CD14-positive monocyte (primary cell): Measurements from ENCODE around the gene TMEM19. TPM values are rescaled to one million over a fixed set of nuclear protein-coding genes. Genes with fewer than 3 reads are reported as not detected.

ENCODE experiments used
- DNase-seq, 3 donors: peaks; one replicate each; pipeline ENCODE4 v3.0.0-alpha.2; 2011 to 2022
- H2AFZ ChIP-seq: 2 replicates; pipeline ENCODE4 v1.6.0; 2012; ENCODE audit warnings: mild to moderate bottlenecking, low read depth, low read length, inconsistent platforms; ENCODE audit not compliant: insufficient read depth, poor library complexity, severe bottlenecking
- H3K27ac ChIP-seq, 2 donors: 1 replicate in 1 of 2; 2 replicates in 1 of 2; pipeline ENCODE4 v1.5.1; 2012 to 2013; ENCODE audit warnings: low read length in 2 of 2, control low read depth in 1 of 2, inconsistent platforms in 1 of 2, low read depth in 1 of 2, mild to moderate bottlenecking in 1 of 2
- H3K27me3 ChIP-seq, 2 donors: one replicate each; pipeline versions ENCODE4 v1.6.0 to v1.6.1; 2011 to 2013; ENCODE audit warnings: low read length in 2 of 2; ENCODE audit not compliant: control insufficient read depth in 2 of 2, insufficient read depth in 2 of 2
- H3K36me3 ChIP-seq, 2 donors: replicated peaks in 1 of 2; 1 replicate in 1 of 2; 2 replicates in 1 of 2; pipeline versions ENCODE4 v1.5.1 to v1.6.1; 2012 to 2013; ENCODE audit warnings: low read length in 2 of 2, control low read depth in 1 of 2, inconsistent platforms in 1 of 2, mild to moderate bottlenecking in 1 of 2; ENCODE audit not compliant: insufficient read depth in 2 of 2, control insufficient read depth in 1 of 2
- H3K4me1 ChIP-seq, 2 donors: 1 replicate in 1 of 2; 2 replicates in 1 of 2; pipeline versions ENCODE4 v1.5.1 to v1.6.1; 2012 to 2013; ENCODE audit warnings: low read length in 2 of 2, control low read depth in 1 of 2, inconsistent platforms in 1 of 2, mild to moderate bottlenecking in 1 of 2, moderate library complexity in 1 of 2; ENCODE audit not compliant: insufficient read depth in 2 of 2, control insufficient read depth in 1 of 2
- H3K4me2 ChIP-seq: replicated peaks from 2 replicates; pipeline ENCODE3; 2012; ENCODE audit warnings: low read length, moderate library complexity, mild to moderate bottlenecking; ENCODE audit not compliant: poor library complexity, severe bottlenecking; ENCODE audit errors: extremely low read depth
- H3K4me3 ChIP-seq, 3 experiments: fragments of 200-600 bp in 1 of 3; sonication (generic) in 1 of 3; replicated peaks in 1 of 3; 1 replicate in 2 of 3; 2 replicates in 1 of 3; pipeline ENCODE4 v1.5.1; 2011 to 2013; ENCODE audit warnings: low read length in 3 of 3, mild to moderate bottlenecking in 3 of 3, control low read depth in 2 of 3, low read depth in 2 of 3, inconsistent platforms in 1 of 3, moderate library complexity in 1 of 3
- H3K79me2 ChIP-seq: 2 replicates; pipeline ENCODE4 v1.6.0; 2012; ENCODE audit warnings: mild to moderate bottlenecking, control low read depth, inconsistent platforms, low read length, moderate library complexity; ENCODE audit not compliant: insufficient read depth
- H3K9ac ChIP-seq: 2 replicates; pipeline ENCODE4 v1.6.0; 2017; ENCODE audit warnings: low read length, mild to moderate bottlenecking; ENCODE audit not compliant: insufficient read depth, poor library complexity, severe bottlenecking
- H3K9me3 ChIP-seq, 2 donors: replicated peaks in 1 of 2; 1 replicate in 1 of 2; 2 replicates in 1 of 2; pipeline versions ENCODE4 v1.5.1 to v1.6.1; 2012 to 2013; ENCODE audit warnings: low read length in 2 of 2, control low read depth in 1 of 2; ENCODE audit not compliant: control insufficient read depth in 1 of 2, insufficient read depth in 1 of 2
- H4K20me1 ChIP-seq: 2 replicates; pipeline ENCODE4 v1.6.0; 2012; ENCODE audit warnings: mild to moderate bottlenecking, low read length, control low read depth, moderate library complexity; ENCODE audit not compliant: insufficient read depth
- H3K27ac Mint-ChIP-seq, 7 donors: one replicate each; pipeline ENCODE4 v1.8.0; 2020; ENCODE audit warnings: mild to moderate bottlenecking in 7 of 7, mixed read lengths in 7 of 7, moderate library complexity in 6 of 7, inconsistent platforms in 2 of 7
- H3K27me3 Mint-ChIP-seq, 3 donors: one replicate each; pipeline ENCODE4 v1.8.0; 2021 to 2022; ENCODE audit warnings: low read depth in 3 of 3, mild to moderate bottlenecking in 3 of 3, mixed read lengths in 3 of 3, moderate library complexity in 3 of 3, inconsistent platforms in 1 of 3
- H3K36me3 Mint-ChIP-seq, 2 donors: one replicate each; pipeline ENCODE4 v1.8.0; 2020; ENCODE audit warnings: mixed read lengths in 2 of 2, inconsistent platforms in 1 of 2, mild to moderate bottlenecking in 1 of 2
- H3K4me1 Mint-ChIP-seq: one replicate; pipeline ENCODE4 v1.8.0; 2020; ENCODE audit warnings: mild to moderate bottlenecking, mixed read lengths
- H3K4me3 Mint-ChIP-seq, 2 donors: one replicate each; pipeline ENCODE4 v1.8.0; 2020; ENCODE audit warnings: mild to moderate bottlenecking in 2 of 2, mixed read lengths in 2 of 2, moderate library complexity in 1 of 2
- H3K9me3 Mint-ChIP-seq, 7 donors: one replicate each; pipeline ENCODE4 v1.8.0; 2020 to 2022; ENCODE audit warnings: mixed read lengths in 7 of 7, mild to moderate bottlenecking in 6 of 7, moderate library complexity in 6 of 7, inconsistent platforms in 2 of 7
- CTCF ChIP-seq: fragments of 200-600 bp; IDR thresholded peaks from one replicate; pipeline ENCODE4 v1.8.0; 2022; ENCODE audit warnings: antibody characterized with exemption, mild to moderate bottlenecking
- WGBS: methylation state at CpG from one replicate; pipeline ENCODE4 v1.1.5; 2013; ENCODE audit warnings: missing lambda C conversion rate; ENCODE audit not compliant: insufficient coverage; 5-methylcytosine and 5-hydroxymethylcytosine counted together
- intact Hi-C, 2 donors: fragments of 100-400 bp; cut with micrococcal nuclease; formaldehyde crosslinking; loops; one replicate each; pipeline versions ENCODE4 v1.15.0 to v1.15.1; 2023
- polyA plus RNA-seq, 3 donors: library from polyadenylated mRNA; depleted of rRNA in 1 of 3; unstranded in 2 of 3; stranded (reverse) in 1 of 3; fragments of 300-500 nt in 2 of 3; fragments of >200 nt in 1 of 3; fragmentation: Illumina TruSeq in 2 of 3; gene quantifications; 1 replicate in 2 of 3; 2 replicates in 1 of 3; pipeline ENCODE4 v1.2.3, GENCODE V29; 2012 to 2021

The TMEM19 gene
- polyA plus RNA-seq, 3 donors: 9.1 to 39.7 (median 25.4) TPM

- Mint-ChIP-seq H3K27me3 (peaks cover 0 to 4% (median 3%) of the 10 kb centered on the region in 3 donors), H3K36me3 (no peaks in the 10 kb centered on the region), H3K4me3 (no peak overlapping the region), H3K4me1 (no peaks in the 10 kb centered on the region), H3K9me3 (peaks cover 0 to 2% (median 0%) of the 10 kb centered on the region in 7 donors), H3K27ac (no peak overlapping the region)
- no peak for TF ChIP-seq CTCF
- 91% methylated on average over 2 of the region's 3 CpGs for WGBS
- no peak overlapping the region for H2AFZ ChIP-seq
- no peaks in the 10 kb centered on the region for H3K9me3 ChIP-seq
- H3K4me1 ChIP-seq: no peaks in the 10 kb centered on the region
- H3K27ac ChIP-seq: no peak overlapping the region
- H3K79me2 ChIP-seq: no peaks in the 10 kb centered on the region
- H3K4me2 ChIP-seq: no peak overlapping the region
- no peaks in the 10 kb centered on the region for H3K36me3 ChIP-seq
- no peaks in the 10 kb centered on the region for H3K27me3 ChIP-seq
- no peak overlapping the region for H3K4me3 ChIP-seq
- H3K9ac ChIP-seq: no peak overlapping the region
- no peaks in the 10 kb centered on the region for H4K20me1 ChIP-seq
- intact Hi-C loops: no loop called here
- no peak for DNase-seq
Measured at GRCh38 chr12:71725011-71725410, 39.1 kb downstream of the TMEM19 start.

- H3K27me3 Mint-ChIP-seq: peaks cover 0 to 4% (median 3%) of the 10 kb centered on the region in 3 donors
- 100% methylated on average over 2 of the region's 2 CpGs for WGBS
- intact Hi-C loops: no loop called here
Measured at GRCh38 chr12:71726548-71726947, 40.7 kb downstream of the TMEM19 start.

More at GRCh38 chr12:71726548-71726947, 40.7 kb downstream of the TMEM19 start:
- H3K27ac ChIP-seq: no peak overlapping the region
- DNase-seq: no peak
- H3K4me3 ChIP-seq: no peak overlapping the region
- no peak overlapping the region for H3K9ac ChIP-seq
- no peak overlapping the region for H3K4me3 Mint-ChIP-seq
- H3K36me3 Mint-ChIP-seq: no peaks in the 10 kb centered on the region
- H3K79me2 ChIP-seq: no peaks in the 10 kb centered on the region
- H3K4me1 Mint-ChIP-seq: no peaks in the 10 kb centered on the region
- H3K27me3 ChIP-seq: no peaks in the 10 kb centered on the region
- H3K27ac Mint-ChIP-seq: no peak overlapping the region
- H3K9me3 ChIP-seq: no peaks in the 10 kb centered on the region
- H3K36me3 ChIP-seq: no peaks in the 10 kb centered on the region
- H3K9me3 Mint-ChIP-seq: peaks cover 0 to 2% (median 0%) of the 10 kb centered on the region in 7 donors
- no peaks in the 10 kb centered on the region for H3K4me1 ChIP-seq
- H4K20me1 ChIP-seq: no peaks in the 10 kb centered on the region
- no peak overlapping the region for H3K4me2 ChIP-seq
- H2AFZ ChIP-seq: no peak overlapping the region
- TF ChIP-seq CTCF: no peak
